Suppressor macrophage (primary cell): ENCODE results near the gene DERA.
A peak's percentile ranks its signal among the peaks of the same experiment; 100 is the strongest.
"Not testable (repeated sequence)": the region's sequence is repeated elsewhere in the genome, so short reads cannot be mapped to it uniquely, and the experiment has no call there.

ENCODE experiments used
- DNase-seq, 4 experiments: peaks; one replicate each; pipeline ENCODE4 v3.0.0-alpha.2; 2020 to 2022

The DERA gene

DNA sequence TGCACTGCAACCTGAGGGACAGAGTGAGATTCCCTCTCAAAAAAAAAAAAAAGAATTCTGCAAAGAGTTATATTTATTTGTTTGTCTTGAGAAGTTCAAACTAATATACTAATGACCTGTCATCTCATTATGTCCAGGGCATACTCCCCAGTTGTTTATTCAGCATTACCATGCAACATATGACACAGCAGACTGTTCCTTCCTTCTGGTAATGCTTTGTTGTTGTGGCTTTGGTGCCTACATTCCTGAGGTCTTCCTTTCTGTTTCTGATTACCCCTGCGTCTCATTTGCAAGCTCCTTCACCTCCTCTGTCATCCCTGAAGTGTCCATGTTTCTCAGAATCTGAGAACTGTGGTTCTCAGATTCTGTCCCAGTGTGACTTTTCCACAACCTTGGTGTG, 55.3 kb downstream of the DERA start:
- no peak for DNase-seq

DNA sequence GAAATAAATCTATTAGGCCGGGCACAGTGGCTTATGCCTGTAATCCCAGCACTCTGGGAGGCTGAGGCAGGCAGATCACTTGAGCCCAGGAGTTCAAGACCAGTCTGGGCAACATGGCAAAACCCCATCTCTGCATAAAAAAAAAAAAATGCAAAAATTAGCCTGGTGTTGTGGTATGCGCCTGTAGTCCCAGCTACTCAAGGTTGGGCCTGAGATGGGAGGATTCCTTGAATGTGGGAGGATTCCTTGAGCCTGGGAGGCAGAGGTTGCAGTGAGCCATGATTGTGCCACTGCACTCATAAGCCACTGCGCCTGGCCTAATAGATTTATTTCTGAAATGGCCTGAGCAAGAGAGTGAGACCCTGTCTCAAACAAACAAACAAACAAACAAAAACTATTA, 55.9 kb downstream of the DERA start:
- DNase-seq, result not testable (repeated sequence)

DNA sequence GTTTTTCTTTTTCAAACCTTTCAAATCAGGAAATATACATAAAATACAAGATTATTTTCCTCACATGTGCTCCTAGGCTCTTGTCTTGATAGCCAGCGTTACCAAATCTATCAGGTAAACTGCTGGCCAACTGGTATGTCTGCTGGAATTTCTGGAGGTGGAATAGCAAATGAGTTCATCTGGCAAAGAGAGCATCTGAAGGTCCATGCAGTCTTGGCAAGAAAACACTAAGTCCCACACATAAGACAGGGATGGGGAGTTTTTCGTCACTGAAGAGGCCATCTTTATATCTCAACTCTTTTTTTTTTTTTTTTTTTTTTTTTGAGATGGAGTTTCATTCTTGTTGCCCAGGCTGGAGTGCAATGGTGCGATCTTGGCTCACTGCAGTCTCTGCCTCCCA, 60.1 kb downstream of the DERA start:
- no peak for DNase-seq

DNA sequence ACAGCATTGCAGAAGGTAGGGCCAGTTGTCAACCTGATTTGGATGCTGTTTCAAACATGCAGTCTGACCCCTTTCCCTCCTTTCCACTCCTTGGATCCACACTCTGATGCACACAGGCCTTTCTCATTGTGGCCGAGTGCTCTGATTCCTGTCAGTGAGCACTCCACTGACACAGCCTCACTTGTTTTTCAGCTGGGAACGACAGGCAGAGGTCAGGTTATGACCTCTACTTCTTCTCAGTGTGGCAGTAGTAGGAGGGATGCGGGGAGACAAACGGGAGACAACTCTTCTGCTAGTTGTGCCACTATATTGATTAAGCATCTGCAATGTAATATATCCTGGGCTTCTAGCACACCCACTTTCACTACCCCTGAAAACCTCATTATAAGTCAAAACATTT, 61.8 kb downstream of the DERA start:
- no peak for DNase-seq

DNA sequence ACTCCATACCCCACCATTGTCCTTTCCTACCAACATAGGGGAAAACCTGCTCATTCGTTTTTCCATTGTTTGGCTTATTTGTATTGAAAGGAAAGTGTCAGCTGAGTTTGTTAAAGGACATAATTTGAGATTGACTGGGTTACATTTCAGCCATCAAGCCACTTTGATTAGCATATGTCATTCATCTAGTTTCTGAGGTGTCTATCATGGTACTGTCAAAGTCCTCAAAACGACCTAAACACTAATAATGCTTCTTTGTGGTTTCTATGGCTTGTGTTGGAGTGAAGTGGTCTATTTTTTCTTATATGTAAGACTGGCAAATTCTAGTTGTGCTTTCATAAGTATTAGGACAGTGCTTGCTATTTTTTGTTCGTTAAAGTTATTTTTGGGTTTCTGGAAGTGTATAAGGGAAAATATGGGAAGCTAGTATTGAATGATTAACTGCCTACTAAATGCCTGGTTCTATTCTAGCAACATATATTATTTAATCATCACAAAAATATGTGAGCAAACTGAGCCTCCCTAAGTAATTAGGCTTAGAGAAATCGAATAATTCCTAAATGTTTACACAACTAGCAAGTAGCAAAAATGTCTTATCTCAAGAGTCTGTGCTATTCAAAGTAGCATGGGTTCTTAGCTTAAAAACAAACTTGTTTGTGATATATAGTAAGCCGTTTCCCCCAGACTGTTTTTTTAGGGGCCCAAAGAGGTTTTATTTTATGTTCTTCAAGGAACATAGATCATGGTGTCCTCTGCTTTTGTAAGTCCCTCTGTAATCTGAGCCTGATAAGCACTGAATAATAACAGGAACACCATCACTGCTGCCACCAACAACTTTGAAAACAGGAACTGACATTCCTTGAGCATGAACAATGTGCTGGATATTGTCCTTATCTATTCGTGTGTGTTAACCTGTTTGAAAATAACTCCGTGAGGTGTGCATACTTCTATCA, 67.1 kb downstream of the DERA start:
- DNase-seq, result no peak

DNA sequence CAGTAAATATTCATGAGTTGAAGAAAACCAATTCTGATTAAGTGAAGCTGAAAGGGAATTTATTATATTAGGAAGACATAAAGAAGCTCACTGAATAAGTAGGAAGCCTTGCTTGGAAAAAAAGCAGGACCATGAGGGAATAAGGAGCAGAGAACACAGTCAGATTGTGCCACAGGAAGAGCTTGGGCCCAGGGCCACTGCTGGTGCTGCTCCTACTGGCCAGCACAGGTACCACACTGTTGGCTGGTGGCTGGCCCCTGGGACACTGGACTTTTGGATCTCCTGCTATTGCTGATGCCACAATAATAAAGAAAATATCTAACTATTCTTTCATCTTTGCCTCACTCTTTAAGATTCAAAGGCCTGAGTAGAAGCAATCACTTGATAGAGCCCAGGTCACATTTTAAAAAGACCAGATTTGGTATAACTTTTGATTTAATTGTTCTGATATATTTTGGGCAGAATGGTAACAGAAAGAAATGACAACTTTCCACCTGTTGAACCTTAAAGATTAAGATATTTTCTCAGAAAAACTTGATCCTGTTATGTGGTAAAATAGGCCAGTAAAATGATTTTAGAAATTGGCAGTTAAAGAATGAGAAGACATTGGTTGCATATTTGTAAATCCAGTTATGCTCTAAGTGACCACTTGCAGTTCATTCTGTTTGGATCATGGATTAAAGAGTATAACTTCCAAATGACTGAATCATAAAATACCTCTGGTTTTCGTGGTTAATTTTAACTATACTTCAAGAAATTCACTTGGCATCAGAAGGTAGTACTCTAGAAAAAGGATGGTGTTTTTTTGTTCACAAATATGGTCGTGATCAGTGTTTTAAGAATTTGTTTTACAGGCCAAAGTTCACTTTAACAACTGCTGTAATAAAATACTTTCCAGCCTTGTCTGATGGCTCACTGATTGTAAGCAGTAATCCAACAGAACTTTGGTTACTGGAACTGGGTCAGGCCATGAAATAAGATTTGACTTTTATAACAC, 68.3 kb downstream of the DERA start:
- peak in 3 of 4 experiments; percentile 13 to 34 (median 20) for DNase-seq

DNA sequence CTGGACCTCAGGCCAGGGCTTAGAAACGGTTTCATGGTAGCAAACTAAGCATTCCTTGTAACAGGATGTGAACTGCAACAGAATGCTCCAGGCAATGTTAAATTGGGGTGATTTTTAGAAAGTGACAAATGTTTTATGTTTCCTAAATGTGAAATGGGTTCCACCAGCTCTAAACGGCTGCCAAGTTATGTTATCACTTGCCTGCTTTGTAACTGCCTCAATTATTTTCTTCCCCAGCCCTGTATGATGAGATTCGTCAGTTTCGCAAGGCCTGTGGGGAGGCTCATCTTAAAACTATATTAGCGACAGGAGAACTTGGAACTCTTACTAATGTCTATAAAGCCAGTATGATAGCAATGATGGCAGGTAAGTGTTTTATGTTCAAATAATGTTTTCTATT, 70.9 kb downstream of the DERA start:
- DNase-seq, result no peak

DNA sequence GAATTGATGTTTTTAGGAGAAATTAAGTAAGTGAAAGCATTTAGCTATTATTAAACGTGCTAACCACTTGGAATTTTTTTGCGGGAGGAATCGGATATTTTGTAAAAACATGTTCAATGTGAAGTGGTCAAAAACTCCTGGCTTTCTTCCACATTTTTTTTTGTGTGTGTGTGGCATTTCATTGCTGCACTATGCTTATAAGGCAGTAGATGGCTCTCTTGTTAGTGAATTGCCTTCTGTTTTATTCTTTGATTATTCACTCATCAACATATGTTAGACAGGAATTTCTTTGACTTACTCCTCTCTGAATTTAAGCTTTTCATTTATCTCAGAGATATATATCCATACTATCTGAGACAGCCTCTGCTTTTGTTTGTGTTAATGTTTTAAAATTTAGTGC, 71.3 kb downstream of the DERA start:
- no peak for DNase-seq

DNA sequence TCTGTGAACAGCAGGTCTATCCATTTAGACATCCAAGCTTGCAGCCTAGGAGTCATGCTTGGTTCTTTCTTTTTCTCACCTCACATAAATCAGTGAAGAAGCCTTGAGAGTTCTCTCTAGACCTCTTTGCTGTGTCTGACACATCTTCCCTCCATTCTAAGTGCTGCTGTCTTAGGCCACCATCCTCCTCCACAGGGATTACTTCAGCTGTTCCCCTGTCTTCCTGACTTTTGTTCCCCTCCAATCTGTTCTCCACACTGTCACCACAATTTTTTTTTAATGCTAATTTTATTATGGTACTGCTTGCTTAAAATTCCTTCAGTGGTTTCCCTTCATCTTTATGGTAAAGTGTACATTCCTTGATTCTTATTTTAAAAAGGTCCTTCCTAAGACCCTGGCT, 71.8 kb downstream of the DERA start:
- DNase-seq, result no peak

DNA sequence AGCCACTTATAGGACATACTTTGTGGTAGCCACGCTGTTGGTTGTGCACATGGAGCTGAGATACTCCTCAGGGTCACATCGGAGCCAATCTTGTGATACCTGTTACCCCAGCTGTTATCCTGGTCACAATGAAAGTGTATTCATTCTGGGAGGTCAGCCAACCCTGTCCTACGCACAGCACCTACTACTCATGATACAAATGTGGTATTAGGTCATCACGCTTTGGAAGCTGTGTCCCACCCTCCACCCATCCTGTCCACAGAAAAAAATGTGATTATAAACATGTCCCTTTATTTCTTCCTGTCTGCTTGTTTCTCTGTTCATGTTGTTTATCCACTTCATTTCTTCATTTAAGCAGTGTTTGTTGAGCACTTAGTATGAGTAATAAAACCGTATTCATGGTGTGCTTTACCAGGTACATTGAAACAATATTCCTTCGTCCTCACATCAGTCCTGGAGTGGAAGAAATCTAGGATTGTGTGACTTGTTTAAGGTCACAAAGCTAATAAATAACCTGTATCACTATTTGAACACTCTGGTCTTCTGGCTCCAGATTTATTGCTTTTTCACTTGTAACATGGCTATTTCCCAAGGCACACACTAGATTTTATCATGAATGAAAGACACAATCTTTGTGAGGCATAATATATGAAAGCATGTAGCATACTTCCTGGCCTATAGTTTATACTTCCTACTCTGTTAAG, 73.1 kb downstream of the DERA start:
- no peak for DNase-seq

DNA sequence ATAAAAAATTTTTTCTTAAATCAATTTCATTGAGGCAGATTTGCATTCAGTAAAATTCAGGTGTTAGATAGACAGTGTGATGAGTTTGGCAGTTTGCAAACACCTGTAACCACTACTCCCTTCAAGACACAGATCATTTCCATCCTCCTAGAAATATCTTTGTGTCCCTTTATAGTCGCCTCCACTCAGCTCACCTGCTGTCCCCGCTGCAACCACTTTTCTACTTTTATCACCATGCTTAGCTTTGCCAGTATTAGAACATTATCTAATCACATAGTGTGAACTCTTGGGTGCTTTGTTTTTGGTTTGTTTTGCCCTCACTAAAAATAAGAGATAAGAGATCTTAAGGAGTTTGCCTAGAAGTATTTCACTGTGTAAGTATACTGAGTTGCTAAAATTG, 73.8 kb downstream of the DERA start:
- DNase-seq, result no peak

DNA sequence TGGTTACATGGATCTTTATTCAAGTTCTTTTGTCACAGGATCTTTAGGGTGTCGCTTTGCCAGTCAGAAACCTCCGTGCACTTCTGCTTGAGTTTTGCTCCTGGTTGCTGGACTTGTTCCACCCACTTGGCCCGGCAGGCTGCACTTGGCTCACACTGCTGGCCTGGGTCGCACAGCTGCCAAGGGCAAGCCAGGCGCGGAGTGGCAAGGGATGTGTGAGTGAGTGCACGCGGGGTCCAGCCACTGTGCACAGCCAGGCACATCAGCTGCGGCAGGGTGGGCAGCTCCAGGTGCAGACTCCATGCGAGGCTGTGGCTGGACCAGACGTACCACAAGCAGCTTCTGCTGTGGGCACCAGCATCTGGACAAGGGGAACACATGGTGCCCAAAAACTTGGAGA, 76.6 kb downstream of the DERA start:
- no peak for DNase-seq

DNA sequence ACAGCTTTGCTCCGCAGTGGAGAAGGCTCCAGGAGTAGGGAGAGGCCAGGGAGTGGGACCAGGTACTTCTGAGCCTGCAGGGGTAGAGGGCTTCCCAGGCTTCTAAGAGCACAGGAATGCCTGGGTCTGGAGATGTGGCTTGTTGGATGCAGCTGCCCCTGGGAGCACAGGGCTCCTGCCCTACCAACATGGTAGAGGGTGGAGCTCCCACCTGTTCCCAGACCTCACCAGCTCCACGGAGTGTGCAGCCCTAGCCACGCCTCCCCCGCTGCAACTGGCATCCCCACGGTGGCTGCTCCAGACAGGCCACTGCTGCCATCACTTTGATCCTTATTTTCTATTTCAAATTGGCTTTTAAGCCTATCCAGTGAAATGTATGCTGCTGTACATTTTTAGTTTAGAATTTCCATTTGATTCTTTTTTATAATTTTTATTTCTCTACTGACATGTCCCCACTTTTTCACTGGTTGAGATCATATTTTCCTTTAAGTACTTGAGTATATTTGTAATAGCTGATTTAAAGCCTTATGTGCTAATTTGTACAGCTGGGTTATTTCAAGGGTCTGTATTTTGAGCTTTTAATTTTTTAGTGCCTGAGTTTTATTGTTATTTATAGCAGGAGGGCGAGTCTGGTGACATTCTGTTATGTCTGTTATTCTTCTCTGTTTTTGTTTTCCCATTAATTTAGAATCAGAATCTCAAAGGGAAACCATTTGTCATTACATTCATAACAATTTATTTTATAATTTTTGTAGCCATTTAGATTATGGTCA, 78.0 kb downstream of the DERA start:
- DNase-seq, result no peak

DNA sequence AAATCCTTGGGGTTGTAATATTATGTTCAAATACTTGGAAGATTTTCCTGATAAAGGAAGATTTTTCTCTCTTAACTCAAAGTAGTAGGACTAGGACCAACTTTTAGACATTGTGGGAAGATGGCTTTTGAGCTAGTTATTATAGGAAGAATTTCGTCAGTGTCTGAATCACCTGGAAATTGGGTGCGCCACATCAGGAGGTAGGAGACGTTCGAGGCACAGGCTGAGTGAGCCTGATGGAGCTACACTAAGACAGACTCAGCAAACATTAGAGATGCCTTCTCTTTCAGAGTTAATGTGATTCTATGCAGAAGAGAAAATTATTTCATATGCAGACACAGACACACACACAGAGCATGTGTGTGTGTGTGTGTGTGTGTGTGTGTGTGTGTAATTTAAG, 84.7 kb downstream of the DERA start:
- no peak for DNase-seq

DNA sequence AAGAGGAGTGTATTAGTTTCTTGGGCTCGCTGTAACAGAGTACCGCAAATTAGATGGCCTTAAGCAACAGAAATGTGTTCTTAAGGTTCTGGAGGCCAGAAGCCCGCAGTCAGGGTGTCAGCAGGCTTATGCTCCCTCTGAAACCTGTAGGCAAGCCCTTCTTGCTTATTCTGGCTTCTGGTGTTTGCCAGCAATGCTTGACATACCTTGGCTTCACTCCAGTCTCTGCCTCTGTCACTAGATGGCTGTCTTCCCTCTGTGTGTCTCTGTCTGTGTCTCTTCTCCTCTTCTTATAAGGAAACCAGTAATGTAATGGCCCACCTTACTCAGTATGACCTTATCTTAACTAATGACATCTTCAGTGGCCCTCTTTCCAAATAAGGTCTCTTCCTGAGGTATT, 85.1 kb downstream of the DERA start:
- no peak for DNase-seq

DNA sequence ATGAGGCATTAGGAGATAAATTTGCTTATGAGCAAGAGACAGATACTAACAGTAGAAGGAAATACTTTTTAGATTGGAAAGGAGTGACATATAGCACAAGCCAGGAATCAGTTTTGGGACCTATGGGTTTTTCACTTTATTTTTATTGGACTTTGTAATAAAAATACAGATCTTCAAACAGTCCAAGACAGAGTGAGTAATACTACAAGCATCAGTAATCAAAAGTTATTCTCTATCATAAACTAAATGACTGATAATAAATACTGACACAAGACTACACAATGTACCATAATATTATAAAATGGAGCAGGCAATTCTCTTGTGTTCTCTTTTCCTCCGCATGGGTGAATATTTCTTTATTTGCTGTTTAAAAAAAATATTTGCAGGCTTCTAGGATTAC, 85.8 kb downstream of the DERA start:
- no peak for DNase-seq

DNA sequence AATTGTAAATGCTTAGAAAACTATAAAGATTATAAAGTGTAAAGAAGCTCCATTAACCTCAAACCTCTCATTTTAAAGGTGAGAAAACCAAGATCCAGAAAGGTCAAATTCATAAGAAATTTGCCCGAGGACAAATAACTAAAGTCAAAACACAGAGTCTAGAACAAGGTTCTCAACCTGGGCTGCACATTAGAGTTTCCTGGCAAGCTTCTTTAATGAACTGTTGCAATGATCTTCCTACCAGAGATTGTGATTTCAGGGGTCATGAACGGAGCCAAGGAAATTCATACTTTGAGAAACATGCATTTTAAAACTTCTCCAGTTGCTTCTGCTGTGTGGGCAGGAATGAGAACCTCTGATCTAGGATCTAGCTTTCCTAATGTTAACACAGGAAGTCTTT, 86.8 kb downstream of the DERA start:
- no peak for DNase-seq

DNA sequence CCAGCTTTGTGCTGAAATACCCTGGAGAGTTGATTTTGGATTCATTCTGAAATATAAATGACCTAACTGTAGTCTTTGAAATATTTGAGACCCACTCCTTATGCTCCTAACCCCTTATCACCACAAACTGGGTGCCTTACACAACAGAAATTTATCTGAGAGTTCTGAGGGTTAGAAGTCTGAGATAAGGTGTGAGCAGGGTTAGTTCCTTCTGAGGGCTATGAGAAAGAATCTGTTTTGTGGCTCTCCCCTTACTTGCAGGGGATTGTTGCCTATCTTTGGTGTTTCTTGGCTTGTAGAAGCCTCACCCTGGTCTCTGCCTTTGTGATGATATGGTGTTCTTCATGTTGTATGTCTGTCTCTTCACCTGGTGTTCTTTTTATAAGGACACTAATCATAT, 91.7 kb downstream of the DERA start:
- DNase-seq, result no peak

DNA sequence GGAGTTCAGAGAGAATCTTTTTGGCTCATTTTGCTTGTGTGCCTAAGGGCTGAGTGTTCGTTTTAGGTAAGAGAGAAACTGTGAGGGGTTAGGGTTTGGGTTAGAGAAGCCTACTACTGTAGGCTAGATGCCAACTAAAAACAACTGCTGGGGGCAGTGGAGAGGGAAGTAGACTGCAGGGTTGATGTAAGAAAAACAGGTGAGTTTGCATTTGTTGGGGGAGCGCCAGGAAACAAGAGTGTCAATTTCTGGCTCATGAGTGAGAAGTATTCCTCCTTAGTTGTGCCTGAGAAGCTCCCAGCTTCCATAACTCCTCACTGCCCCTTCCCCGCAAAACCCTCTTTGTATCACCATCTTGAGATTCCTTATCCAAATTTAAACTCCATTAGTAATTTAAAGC, 92.3 kb downstream of the DERA start:
- no peak for DNase-seq

DNA sequence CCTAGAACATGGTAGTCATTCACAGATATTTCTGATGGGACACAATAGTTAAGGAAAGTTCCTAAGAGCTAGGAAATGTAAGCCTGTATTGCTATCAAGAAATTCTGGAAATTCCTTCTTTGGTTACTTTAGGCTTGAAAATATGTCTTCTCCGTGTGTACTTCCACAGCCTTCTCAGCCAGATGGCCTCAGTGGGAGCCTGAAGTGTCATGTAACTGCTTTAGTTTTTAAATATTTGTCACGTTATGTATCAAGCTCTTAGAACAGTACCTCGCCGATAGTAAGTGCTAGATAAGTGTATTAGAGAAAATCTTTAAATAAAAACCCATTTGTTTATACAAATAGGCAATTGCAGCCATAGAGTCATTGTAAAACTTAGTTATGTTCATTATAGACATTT, 95.6 kb downstream of the DERA start:
- DNase-seq, result no peak

DNA sequence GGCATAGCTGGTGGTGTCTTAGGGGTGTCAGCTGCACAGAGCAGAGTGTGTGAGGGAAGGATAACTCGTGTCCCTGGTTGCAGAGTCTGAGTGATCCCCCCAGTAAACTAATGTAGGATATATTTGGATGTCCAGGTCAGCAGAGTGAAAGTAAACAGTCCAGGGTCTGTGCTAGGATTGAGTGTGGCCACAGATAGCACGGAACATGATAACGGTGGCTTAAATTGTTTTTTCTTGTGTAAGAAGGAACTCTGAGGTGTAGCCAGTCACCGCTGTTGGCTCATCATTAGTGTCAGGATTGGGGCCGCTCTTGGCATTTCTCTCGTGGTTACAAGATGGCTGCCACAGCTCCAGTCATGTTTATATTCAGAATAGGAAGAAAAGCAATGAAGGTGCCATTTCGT, 97.3 kb downstream of the DERA start:
- DNase-seq, result no peak

DNA sequence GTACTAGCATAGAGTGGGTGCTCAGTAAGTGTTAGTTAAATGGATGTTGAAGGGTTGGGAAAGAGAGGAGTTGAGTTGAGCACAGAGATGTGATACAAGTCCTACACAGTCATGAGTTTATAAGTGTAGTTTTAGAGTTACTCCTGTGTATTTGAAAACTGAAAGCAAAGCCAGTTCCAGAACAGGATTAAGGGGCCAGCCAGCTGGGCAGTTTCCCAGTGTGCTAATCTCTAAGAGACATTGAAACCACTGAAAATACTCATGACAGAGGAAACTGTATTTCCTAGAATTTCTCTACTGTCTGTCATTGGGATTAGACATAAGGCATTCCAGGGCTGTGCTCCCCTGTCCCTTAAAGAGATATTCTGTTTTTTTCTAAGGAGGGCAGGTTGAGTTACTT, 101.0 kb downstream of the DERA start:
- DNase-seq, result no peak
